GM23338 (cell line): ENCODE data around the gene FTO. TPM values are rescaled to one million over a fixed set of nuclear protein-coding genes. Genes with fewer than 3 reads are reported as not detected.

ENCODE experiments used
- ATAC-seq: fragments of 200-7000 bp; cut with Tn5 transposase; 3 replicates; pipeline ENCODE4 v1.9.1; 2020
- DNase-seq: peaks from one replicate; pipeline ENCODE4 v3.0.0-alpha.2; 2015; ENCODE audit warnings: low spot score
- H2AFZ ChIP-seq: fragments of 200-600 bp; sonication (generic); 2 replicates; pipeline ENCODE4 v1.8.0; 2016; ENCODE audit warnings: antibody characterized with exemption, mild to moderate bottlenecking, moderate library complexity
- H3F3A ChIP-seq: fragments of 200-600 bp; sonication (generic); replicated peaks from 2 replicates; pipeline ENCODE4 v1.8.0; 2017; ENCODE audit warnings: antibody characterized with exemption, mixed run types, low read depth
- H3K27ac ChIP-seq: fragments of 200-600 bp; sonication (generic); 2 replicates; pipeline ENCODE4 v1.6.1; 2016; ENCODE audit warnings: low read depth
- H3K27me3 ChIP-seq: fragments of 200-600 bp; sonication (generic); 2 replicates; pipeline ENCODE4 v1.8.0; 2016; ENCODE audit warnings: mild to moderate bottlenecking, mixed run types, moderate library complexity; ENCODE audit not compliant: insufficient read depth
- H3K36me3 ChIP-seq: fragments of 200-600 bp; sonication (generic); 2 replicates; pipeline ENCODE4 v1.8.0; 2016; ENCODE audit warnings: mild to moderate bottlenecking; ENCODE audit not compliant: insufficient read depth
- H3K4me1 ChIP-seq: fragments of 200-600 bp; sonication (generic); 2 replicates; pipeline ENCODE4 v1.8.0; 2016; ENCODE audit warnings: mild to moderate bottlenecking, moderate library complexity; ENCODE audit not compliant: insufficient read depth
- H3K4me2 ChIP-seq: fragments of 200-600 bp; sonication (generic); 2 replicates; pipeline ENCODE4 v1.7.1; 2017; ENCODE audit warnings: mixed run types
- H3K4me3 ChIP-seq: fragments of 200-600 bp; sonication (generic); 2 replicates; pipeline ENCODE4 v1.6.1; 2016; ENCODE audit warnings: mixed run types
- H3K79me2 ChIP-seq: fragments of 200-600 bp; sonication (generic); replicated peaks from 2 replicates; pipeline ENCODE4 v1.8.0; 2017; ENCODE audit warnings: mild to moderate bottlenecking; ENCODE audit not compliant: insufficient read depth
- H3K9me2 ChIP-seq: fragments of 200-600 bp; sonication (generic); 2 replicates; pipeline ENCODE4 v1.8.0; 2017; ENCODE audit not compliant: insufficient read depth
- H4K20me1 ChIP-seq: fragments of 200-600 bp; sonication (generic); replicated peaks from 2 replicates; pipeline ENCODE4 v1.8.0; 2017; ENCODE audit warnings: mild to moderate bottlenecking; ENCODE audit not compliant: insufficient read depth
- H3K27ac Mint-ChIP-seq: 2 replicates; pipeline ENCODE4 v1.8.0; 2020; ENCODE audit warnings: inconsistent platforms, mild to moderate bottlenecking, moderate library complexity, mixed read lengths
- H3K27me3 Mint-ChIP-seq: 3 replicates; pipeline ENCODE4 v1.8.0; 2022; ENCODE audit warnings: low read depth, mild to moderate bottlenecking, moderate library complexity, mixed read lengths, inconsistent platforms; ENCODE audit not compliant: insufficient read depth, poor library complexity
- H3K36me3 Mint-ChIP-seq: 3 replicates; pipeline ENCODE4 v1.8.0; 2021; ENCODE audit warnings: low read depth, mild to moderate bottlenecking, inconsistent platforms, moderate library complexity, mixed read lengths
- H3K4me1 Mint-ChIP-seq: 3 replicates; pipeline ENCODE4 v1.8.0; 2020; ENCODE audit warnings: mild to moderate bottlenecking, inconsistent platforms, mixed read lengths
- H3K4me3 Mint-ChIP-seq: 3 replicates; pipeline ENCODE4 v1.8.0; 2021; ENCODE audit warnings: moderate library complexity, mild to moderate bottlenecking, inconsistent platforms, mixed read lengths
- H3K9me3 Mint-ChIP-seq: 3 replicates; pipeline ENCODE4 v1.8.0; 2020; ENCODE audit warnings: moderate library complexity, mild to moderate bottlenecking, inconsistent platforms, mixed read lengths
- EZH2 ChIP-seq: fragments of 200-600 bp; sonication (generic); IDR thresholded peaks from one replicate; pipeline ENCODE4 v1.8.0; 2017; ENCODE audit warnings: antibody characterized with exemption, mild to moderate bottlenecking, low read depth; ENCODE audit not compliant: unreplicated experiment
- EZH2phosphoT487 ChIP-seq: fragments of 200-600 bp; sonication (generic); IDR thresholded peaks from one replicate; pipeline ENCODE4 v1.8.1; 2018; ENCODE audit warnings: antibody characterized with exemption; ENCODE audit not compliant: unreplicated experiment
- NANOG ChIP-seq: IDR thresholded peaks from 2 replicates; pipeline ENCODE4 v1.6.1; 2016; ENCODE audit warnings: antibody characterized with exemption, borderline replicate concordance
- REST ChIP-seq: IDR thresholded peaks from one replicate; pipeline ENCODE4 v1.6.1; 2018; ENCODE audit warnings: antibody characterized with exemption; ENCODE audit not compliant: unreplicated experiment
- STAT1 ChIP-seq: IDR thresholded peaks from one replicate; pipeline ENCODE4 v1.6.1; 2016; ENCODE audit warnings: antibody characterized with exemption; ENCODE audit not compliant: unreplicated experiment
- ZNF331 ChIP-seq: fragments of 250-450 bp; sonication (Bioruptor Pico); IDR thresholded peaks from 2 replicates; pipeline ENCODE4 v1.5.0; 2020; ENCODE audit warnings: low read depth, mild to moderate bottlenecking, moderate library complexity
- polyA plus RNA-seq: library from polyadenylated mRNA; unstranded; fragments of >200 nt; fragmentation: Nextera tagmentation; extraction: Ambion mirVana; gene quantifications from 2 replicates; pipeline ENCODE4 v1.2.1, GENCODE V29; 2016
- total RNA-seq: library from RNA; depleted of rRNA; stranded (reverse); fragments of >200 nt; shearing (Covaris generic); gene quantifications from 2 replicates; pipeline ENCODE4 v1.2.3, GENCODE V29; 2014

Gene FTO
- total and polyA plus RNA-seq, 2 experiments from 2014 or later = 17.7 to 69.6 TPM

GRCh38 chr16:54159490-54160080 is 455.6 kb downstream of the FTO start (continued):
- TF ChIP-seq STAT1 (no peak), REST (no peak), ZNF331 (CRISPR knock-in tag) (no peak), EZH2phosphoT487 (no peak), NANOG (no peak)

GRCh38 chr16:54160252-54160860 is 456.4 kb downstream of the FTO start:
- H3K4me1 Mint-ChIP-seq = no peaks in the 10 kb centered on the region
- no peak overlapping the region for H3K4me3 Mint-ChIP-seq

GRCh38 chr16:54160939-54161897 is 457.3 kb downstream of the FTO start:
- no peaks in the 10 kb centered on the region for H3K27me3 ChIP-seq
- H3K36me3 ChIP-seq = no peaks in the 10 kb centered on the region
- no peak overlapping the region for H3K4me2 ChIP-seq
- H3F3A ChIP-seq = no peaks in the 10 kb centered on the region
- H3K79me2 ChIP-seq = no peaks in the 10 kb centered on the region
- no peaks in the 10 kb centered on the region for H3K4me1 ChIP-seq
- H3K27ac ChIP-seq = no peak overlapping the region
- ATAC-seq = no peak
- H3K9me3 Mint-ChIP-seq = peaks cover 13% of the 10 kb centered on the region
- H4K20me1 ChIP-seq = no peaks in the 10 kb centered on the region
- no peak overlapping the region for H3K4me3 ChIP-seq
- no peak overlapping the region for H3K27ac Mint-ChIP-seq
- no peak overlapping the region for H2AFZ ChIP-seq
- peaks cover 3% of the 10 kb centered on the region for H3K27me3 Mint-ChIP-seq
- H3K9me2 ChIP-seq = no peaks in the 10 kb centered on the region; the same call in 1 of the 2 replicates
- H3K36me3 Mint-ChIP-seq = no peaks in the 10 kb centered on the region; the same call in 2 of the 3 replicates
- H3K4me1 Mint-ChIP-seq = no peaks in the 10 kb centered on the region
- no peak for DNase-seq
- H3K4me3 Mint-ChIP-seq = no peak overlapping the region
- no peak for TF ChIP-seq EZH2phosphoT487
- TF ChIP-seq EZH2 = no peak
- TF ChIP-seq NANOG = no peak
- no peak for TF ChIP-seq ZNF331 (CRISPR knock-in tag)
- TF ChIP-seq STAT1 = no peak

More at GRCh38 chr16:54160252-54160860, 456.4 kb downstream of the FTO start:
- H3K79me2 ChIP-seq = no peaks in the 10 kb centered on the region
- H3K4me3 ChIP-seq = no peak overlapping the region
- H3K9me3 Mint-ChIP-seq = peaks cover 14% of the 10 kb centered on the region
- H2AFZ ChIP-seq = no peak overlapping the region
- no peaks in the 10 kb centered on the region for H3K36me3 ChIP-seq
- no peak overlapping the region for H3K27ac ChIP-seq
- no peak overlapping the region for H3K27ac Mint-ChIP-seq
- no peaks in the 10 kb centered on the region; the same call in 1 of the 2 replicates for H3K9me2 ChIP-seq
- H3K4me2 ChIP-seq = no peak overlapping the region
- no peaks in the 10 kb centered on the region; the same call in 2 of the 3 replicates for H3K36me3 Mint-ChIP-seq
- TF ChIP-seq STAT1 (no peak), EZH2phosphoT487 (no peak)
- no peaks in the 10 kb centered on the region for H4K20me1 ChIP-seq
- no peaks in the 10 kb centered on the region for H3K27me3 ChIP-seq
- DNase-seq (no peak), ATAC-seq (no peak)
- H3K27me3 Mint-ChIP-seq = peaks cover 3% of the 10 kb centered on the region
- no peaks in the 10 kb centered on the region for H3F3A ChIP-seq
- H3K4me1 ChIP-seq = no peaks in the 10 kb centered on the region
